Lower lobe of right lung (tissue), 2 donors: ENCODE results near the gene AOC1. TPM values are rescaled to one million over a fixed set of nuclear protein-coding genes. Genes with fewer than 3 reads are reported as not detected.
"Not testable (repeated sequence)": the region's sequence is repeated elsewhere in the genome, so short reads cannot be mapped to it uniquely, and the experiment has no call there.

Source experiments
- ATAC-seq, 2 donors: fragments of 200-7000 bp; cut with Tn5 transposase; one replicate each; pipeline ENCODE4 v1.9.1; 2020 to 2022; ENCODE audit warnings: mild to moderate bottlenecking in 2 of 2, moderate library complexity in 2 of 2
- DNase-seq: peaks from one replicate; pipeline ENCODE4 v3.0.0-alpha.2; 2020
- H3K27ac ChIP-seq: fragments of 200-600 bp; one replicate; pipeline ENCODE4 v1.8.0; 2022
- H3K27me3 ChIP-seq: fragments of 200-600 bp; one replicate; pipeline ENCODE4 v1.8.0; 2022; ENCODE audit warnings: low read depth
- H3K36me3 ChIP-seq: fragments of 200-600 bp; one replicate; pipeline ENCODE4 v1.8.0; 2022; ENCODE audit warnings: mild to moderate bottlenecking
- H3K4me1 ChIP-seq: fragments of 200-600 bp; one replicate; pipeline ENCODE4 v1.8.0; 2022
- H3K4me3 ChIP-seq: fragments of 200-600 bp; one replicate; pipeline ENCODE4 v1.8.0; 2022; ENCODE audit warnings: mild to moderate bottlenecking
- H3K9me3 ChIP-seq: fragments of 200-600 bp; one replicate; pipeline ENCODE4 v1.8.0; 2022
- intact Hi-C: fragments of 100-400 bp; cut with DNase I; formaldehyde crosslinking; loops from one replicate; pipeline ENCODE4 v1.11.0; 2022
- total RNA-seq: library from RNA; stranded (reverse); fragmentation: NEBNext Ultra II Directional; extraction: Animal tissue kit (Norgen Biotek cat#: 25700); gene quantifications from one replicate; pipeline ENCODE4 v1.2.1, GENCODE V29; 2021
- TF ChIP-seq, protein P1 (sequence below): fragments of 200-600 bp; IDR thresholded peaks from one replicate; pipeline ENCODE4 v1.8.0; 2022; ENCODE audit warnings: antibody characterized with exemption, mild to moderate bottlenecking
- donor health status: DM: no; HTN: yes; CAD: no; lungs with severe emphysema.

Gene AOC1
- total RNA-seq, 1 donor from 2014 or later, result 1.7 TPM

DNA sequence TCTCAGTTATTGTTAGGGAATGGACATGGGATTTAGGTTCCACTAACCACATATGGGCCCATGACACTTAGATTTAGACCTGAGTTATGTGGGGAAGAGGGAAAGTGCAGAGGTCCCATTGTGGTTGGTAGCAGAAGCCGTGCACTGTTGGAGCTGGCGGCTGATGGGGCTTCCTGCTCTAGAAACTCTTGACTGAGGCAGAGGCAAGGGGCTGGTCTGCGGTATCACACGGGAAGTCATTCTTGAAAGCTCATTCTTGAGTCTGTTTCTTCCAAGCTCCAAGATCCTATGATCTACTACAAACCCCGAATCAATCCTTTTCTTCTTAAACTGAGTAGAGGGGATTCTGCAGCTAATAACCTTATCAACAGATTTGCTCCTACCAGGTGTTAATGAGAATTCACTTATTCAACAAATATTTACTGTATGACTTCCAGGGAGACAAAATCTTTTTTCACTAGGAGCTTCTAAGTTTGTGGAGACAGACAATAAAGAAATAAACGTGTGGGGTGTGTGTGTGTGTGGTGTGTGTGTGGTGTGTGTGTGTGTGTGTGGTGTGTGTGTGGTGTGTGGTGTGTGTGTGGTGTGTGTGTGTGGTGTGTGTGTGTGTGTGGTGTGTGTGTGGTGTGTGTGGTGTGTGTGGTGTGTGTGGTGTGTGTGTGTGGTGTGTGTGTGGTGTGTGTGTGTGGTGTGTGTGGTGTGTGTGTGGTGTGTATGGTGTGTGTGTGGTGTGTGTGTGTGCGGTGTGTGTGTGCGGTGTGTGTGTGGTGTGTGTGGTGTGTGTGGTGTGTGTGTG is 57.1 kb downstream of the AOC1 start:
- TF ChIP-seq, protein P1, sequence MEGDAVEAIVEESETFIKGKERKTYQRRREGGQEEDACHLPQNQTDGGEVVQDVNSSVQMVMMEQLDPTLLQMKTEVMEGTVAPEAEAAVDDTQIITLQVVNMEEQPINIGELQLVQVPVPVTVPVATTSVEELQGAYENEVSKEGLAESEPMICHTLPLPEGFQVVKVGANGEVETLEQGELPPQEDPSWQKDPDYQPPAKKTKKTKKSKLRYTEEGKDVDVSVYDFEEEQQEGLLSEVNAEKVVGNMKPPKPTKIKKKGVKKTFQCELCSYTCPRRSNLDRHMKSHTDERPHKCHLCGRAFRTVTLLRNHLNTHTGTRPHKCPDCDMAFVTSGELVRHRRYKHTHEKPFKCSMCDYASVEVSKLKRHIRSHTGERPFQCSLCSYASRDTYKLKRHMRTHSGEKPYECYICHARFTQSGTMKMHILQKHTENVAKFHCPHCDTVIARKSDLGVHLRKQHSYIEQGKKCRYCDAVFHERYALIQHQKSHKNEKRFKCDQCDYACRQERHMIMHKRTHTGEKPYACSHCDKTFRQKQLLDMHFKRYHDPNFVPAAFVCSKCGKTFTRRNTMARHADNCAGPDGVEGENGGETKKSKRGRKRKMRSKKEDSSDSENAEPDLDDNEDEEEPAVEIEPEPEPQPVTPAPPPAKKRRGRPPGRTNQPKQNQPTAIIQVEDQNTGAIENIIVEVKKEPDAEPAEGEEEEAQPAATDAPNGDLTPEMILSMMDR, result no peak
- no peak for DNase-seq
- intact Hi-C loops, result no loop called here
- Histone ChIP-seq H3K27ac (no peak overlapping the region), H3K4me1 (no peaks in the 10 kb centered on the region), H3K27me3 (peaks cover 12% of the 10 kb centered on the region), H3K4me3 (no peak overlapping the region), H3K9me3 (no peaks in the 10 kb centered on the region), H3K36me3 (no peaks in the 10 kb centered on the region)
- ATAC-seq, result no peak

DNA sequence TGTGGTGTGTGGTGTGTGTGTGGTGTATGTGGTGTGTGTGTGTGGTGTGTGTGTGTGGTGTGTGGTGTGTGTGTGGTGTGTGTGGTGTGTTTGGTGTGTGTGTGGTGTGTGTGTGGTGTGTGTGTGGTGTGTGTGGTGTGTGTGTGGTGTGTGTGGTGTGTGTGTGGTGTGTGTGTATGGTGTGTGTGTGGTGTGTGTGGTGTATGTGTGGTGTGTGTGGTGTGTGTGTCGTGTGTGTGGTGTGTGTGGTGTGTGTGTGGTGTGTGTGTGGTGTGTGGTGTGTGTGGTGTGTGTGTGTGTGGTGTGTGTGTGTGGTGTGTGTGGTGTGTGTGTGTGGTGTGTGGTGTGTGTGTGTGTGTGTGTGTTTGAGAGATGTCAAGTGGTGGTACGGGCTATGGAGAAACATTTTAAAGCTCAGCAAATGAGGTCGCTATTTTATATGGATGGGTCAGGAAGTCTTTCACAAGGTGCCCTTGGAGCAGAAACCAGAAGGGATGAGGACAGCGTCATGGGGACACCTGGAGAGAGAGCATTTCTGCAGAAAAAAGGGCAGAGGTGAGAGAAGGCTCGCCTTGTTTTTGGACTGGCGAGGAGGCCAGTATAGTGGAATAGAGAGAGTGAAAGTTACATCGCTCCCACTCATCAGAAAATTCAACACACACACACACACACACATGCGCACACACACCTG is 58.1 kb downstream of the AOC1 start:
- H3K9me3 ChIP-seq, H3K27ac ChIP-seq, H3K4me3 ChIP-seq, H3K4me1 ChIP-seq, H3K36me3 ChIP-seq, DNase-seq, intact Hi-C loops, ATAC-seq: not testable (repeated sequence)
- peaks cover 12% of the 10 kb centered on the region for H3K27me3 ChIP-seq

DNA sequence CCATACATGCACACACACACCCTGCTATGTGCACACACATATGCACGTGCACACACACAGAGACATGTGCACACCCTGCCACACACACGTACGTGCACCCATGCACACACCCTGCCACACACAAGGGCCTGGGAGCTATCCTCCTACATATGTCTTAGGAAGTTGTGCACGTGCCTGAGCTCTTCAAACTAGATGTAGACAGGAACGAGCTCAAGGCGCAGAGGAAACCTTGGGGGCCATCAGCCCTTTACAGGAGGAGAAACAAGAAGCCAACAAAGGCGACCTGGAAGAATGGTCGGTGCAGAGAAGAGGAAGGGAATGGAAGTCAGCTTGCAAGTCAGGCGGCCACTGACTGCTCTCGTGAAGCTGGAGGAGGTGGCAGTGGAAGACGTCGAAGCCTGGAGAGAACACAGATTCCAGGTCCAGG is 58.7 kb downstream of the AOC1 start:
- intact Hi-C loops, result no loop called here
- TF ChIP-seq, protein P1, result no peak
- DNase-seq (no peak), ATAC-seq (no peak)
- peaks cover 12% of the 10 kb centered on the region for H3K27me3 ChIP-seq
- no peaks in the 10 kb centered on the region for H3K9me3 ChIP-seq
- no peaks in the 10 kb centered on the region for H3K4me1 ChIP-seq
- H3K4me3 ChIP-seq, result no peak overlapping the region
- no peak overlapping the region for H3K27ac ChIP-seq
- no peaks in the 10 kb centered on the region for H3K36me3 ChIP-seq

Other genes with a start within 250 kb of the AOC1 start
- gene GIMAP6, start 220.1 kb upstream of the AOC1 start, total RNA-seq, result 69.3 TPM
- 46.9 TPM for gene GIMAP2, start 166.8 kb upstream of the AOC1 start, total RNA-seq
- 18.8 TPM for gene GIMAP1, start 135.9 kb upstream of the AOC1 start, total RNA-seq
- 31.9 TPM for gene GIMAP5, start 115.1 kb upstream of the AOC1 start, total RNA-seq
- 69.4 TPM for gene TMEM176B, start 52.2 kb upstream of the AOC1 start, total RNA-seq
- 57.4 TPM for gene TMEM176A, start 51.7 kb upstream of the AOC1 start, total RNA-seq
- gene KCNH2, start 125.8 kb downstream of the AOC1 start, total RNA-seq, result 2.4 TPM
- gene NOS3, start 138.5 kb downstream of the AOC1 start, total RNA-seq, result 15.1 TPM
- gene ATG9B, start 172.0 kb downstream of the AOC1 start, total RNA-seq, result 0.38 TPM
- 42.4 TPM for gene ABCB8, start 175.9 kb downstream of the AOC1 start, total RNA-seq
- gene ASIC3, start 196.0 kb downstream of the AOC1 start, total RNA-seq, result 3.7 TPM
- gene CDK5, start 205.4 kb downstream of the AOC1 start, total RNA-seq, result 13.7 TPM
- 182 TPM for gene SLC4A2, start 207.1 kb downstream of the AOC1 start, total RNA-seq
- 54.4 TPM for gene FASTK, start 228.3 kb downstream of the AOC1 start, total RNA-seq
- gene TMUB1, start 231.0 kb downstream of the AOC1 start, total RNA-seq, result 37.4 TPM
- gene AGAP3, start 234.0 kb downstream of the AOC1 start, total RNA-seq, result 157 TPM